Thyroid gland (tissue), 4 donors: ENCODE measurements around the gene ADGRG6.

Experiments
- CTCF ChIP-seq, 6 experiments: fragments of 200-600 bp in 3 of 6; fragments of 450-650 bp in 3 of 6; sonication (generic) in 3 of 6; IDR thresholded peaks; one replicate each; pipeline ENCODE4 v1.5.1; 2016 to 2019; ENCODE audit warnings: antibody characterized with exemption in 6 of 6, mild to moderate bottlenecking in 2 of 6, inconsistent platforms in 1 of 6, moderate library complexity in 1 of 6
- POLR2A ChIP-seq, 2 donors: fragments of 450-650 bp; IDR thresholded peaks; one replicate each; pipeline ENCODE4 v1.6.1; 2017; ENCODE audit warnings: antibody characterized with exemption in 2 of 2, mild to moderate bottlenecking in 2 of 2, moderate library complexity in 1 of 2

- no peak for TF ChIP-seq CTCF (IDR thresholded peaks at IDR 0.05)
- no peak for TF ChIP-seq POLR2A (IDR thresholded peaks at IDR 0.05)
Observed at GRCh38 chr6:142254513-142254912, 47.3 kb upstream of the ADGRG6 start.
